ENCODE data around the gene GRPEL1.

GRPEL1 gene

DNA sequence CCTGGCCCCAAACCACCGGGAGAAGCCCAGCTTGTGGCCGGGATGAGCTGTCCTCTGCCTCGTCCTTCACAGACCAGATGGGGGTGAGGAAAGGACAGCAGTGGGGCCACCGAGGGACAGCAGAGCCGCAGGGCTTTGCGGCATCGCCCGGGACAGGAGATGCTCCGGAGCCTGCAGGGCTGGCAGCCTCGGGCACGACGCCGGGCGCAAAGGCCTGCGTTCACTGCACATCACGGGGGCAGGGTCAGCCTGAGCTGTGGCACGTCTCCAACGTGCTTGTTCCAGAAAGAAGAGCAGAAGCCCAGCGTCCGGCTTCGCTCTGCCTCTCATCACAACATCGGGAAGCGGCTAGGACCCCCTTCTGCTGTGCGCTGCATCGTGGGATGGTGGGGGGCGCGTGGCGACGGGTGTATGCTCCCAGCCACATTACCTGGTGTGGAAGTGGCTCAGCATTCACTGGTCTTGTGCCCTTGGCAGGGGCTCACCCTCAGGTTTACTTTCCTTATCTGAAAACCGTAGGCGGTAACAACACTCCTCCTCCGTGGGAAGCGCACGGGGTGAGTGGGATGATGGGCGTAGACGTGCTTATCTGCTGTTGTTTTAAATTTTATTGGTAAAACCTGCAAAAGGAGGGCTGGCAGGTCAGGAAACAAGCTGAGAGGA lies 17.3 kb downstream of the GRPEL1 start:
- Histone ChIP-seq H3K27me3 (ENCODE audit: control insufficient read depth, insufficient read depth, low read length) (no peaks in the 10 kb centered on the region), H3K4me3 (ENCODE audit: low read length) (no peak overlapping the region), H3K36me3 (ENCODE audit: control insufficient read depth, low read depth, low read length) (no peaks in the 10 kb centered on the region), H3K9ac (ENCODE audit: low read length) (no peak overlapping the region), H3K4me1 (ENCODE audit: control insufficient read depth, low read depth, low read length) (no peaks in the 10 kb centered on the region), H3K9me3 (ENCODE audit: control insufficient read depth, low read depth, low read length) (no peaks in the 10 kb centered on the region), H3K27ac (ENCODE audit: low read length) (no peak overlapping the region)

DNA sequence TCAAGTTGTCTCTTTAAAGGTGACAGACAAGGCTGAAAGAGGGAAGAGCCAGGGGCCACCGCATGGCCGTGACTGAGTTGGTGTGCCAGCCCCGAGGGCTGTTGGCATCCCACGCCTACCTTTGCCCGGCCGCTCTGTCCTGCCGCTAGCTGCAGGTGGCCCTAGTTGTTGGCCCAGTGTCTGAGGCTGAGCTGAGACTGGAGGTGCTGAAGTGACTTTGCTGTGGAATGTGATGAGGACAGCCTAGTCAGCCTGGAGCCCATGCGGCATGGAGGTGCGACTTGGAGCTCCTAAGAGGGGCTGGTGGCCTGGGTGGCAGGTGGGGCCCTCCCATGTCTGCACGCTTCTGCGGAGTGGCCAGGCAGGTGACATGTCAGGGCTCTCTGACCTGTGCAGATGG lies 18.1 kb downstream of the GRPEL1 start:
- Histone ChIP-seq H3K9me3 (ENCODE audit: control insufficient read depth, low read depth, low read length) (no peaks in the 10 kb centered on the region), H3K36me3 (ENCODE audit: control insufficient read depth, low read depth, low read length) (no peaks in the 10 kb centered on the region), H3K4me1 (ENCODE audit: control insufficient read depth, low read depth, low read length) (no peaks in the 10 kb centered on the region), H3K27me3 (ENCODE audit: control insufficient read depth, insufficient read depth, low read length) (peaks cover 4% of the 10 kb centered on the region), H3K27ac (ENCODE audit: low read length) (no peak overlapping the region), H3K4me3 (ENCODE audit: low read length) (no peak overlapping the region), H3K9ac (ENCODE audit: low read length) (no peak overlapping the region)

DNA sequence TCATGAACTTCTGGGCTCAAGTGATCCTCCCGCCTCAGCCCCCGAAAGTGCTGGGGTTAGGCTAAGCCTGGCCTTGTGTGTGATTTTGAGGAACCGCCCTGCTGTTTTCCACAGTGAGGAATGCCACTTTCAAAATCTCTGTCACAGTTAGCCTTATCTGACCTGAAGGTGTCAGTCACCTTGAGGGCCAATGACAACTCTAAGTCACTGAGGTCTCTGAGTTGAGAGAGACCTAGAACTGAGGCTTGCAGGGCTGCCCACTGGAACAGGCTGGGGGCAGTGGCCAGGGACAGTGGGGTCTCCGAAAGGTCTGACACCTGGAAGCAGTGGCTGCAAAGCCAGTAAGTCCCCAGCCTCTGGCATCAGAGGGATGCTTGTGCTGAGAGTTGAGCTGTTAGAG lies 18.6 kb downstream of the GRPEL1 start:
- Histone ChIP-seq H3K27me3 (ENCODE audit: control insufficient read depth, insufficient read depth, low read length) (peaks cover 8% of the 10 kb centered on the region), H3K9ac (ENCODE audit: low read length) (no peak overlapping the region), H3K4me1 (ENCODE audit: control insufficient read depth, low read depth, low read length) (peaks cover 4% of the 10 kb centered on the region), H3K36me3 (ENCODE audit: control insufficient read depth, low read depth, low read length) (no peaks in the 10 kb centered on the region), H3K4me3 (ENCODE audit: low read length) (no peak overlapping the region), H3K9me3 (ENCODE audit: control insufficient read depth, low read depth, low read length) (no peaks in the 10 kb centered on the region), H3K27ac (ENCODE audit: low read length) (no peak overlapping the region)

GRCh38 chr4:7048642-7049041 lies 19.2 kb downstream of the GRPEL1 start:
- Histone ChIP-seq H3K4me3 (ENCODE audit: low read length) (no peak overlapping the region), H3K4me1 (ENCODE audit: control insufficient read depth, low read depth, low read length) (peaks cover 7% of the 10 kb centered on the region), H3K9ac (ENCODE audit: low read length) (no peak overlapping the region), H3K27me3 (ENCODE audit: control insufficient read depth, insufficient read depth, low read length) (peaks cover 13% of the 10 kb centered on the region), H3K27ac (ENCODE audit: low read length) (no peak overlapping the region), H3K9me3 (ENCODE audit: control insufficient read depth, low read depth, low read length) (no peaks in the 10 kb centered on the region), H3K36me3 (ENCODE audit: control insufficient read depth, low read depth, low read length) (no peaks in the 10 kb centered on the region)

DNA sequence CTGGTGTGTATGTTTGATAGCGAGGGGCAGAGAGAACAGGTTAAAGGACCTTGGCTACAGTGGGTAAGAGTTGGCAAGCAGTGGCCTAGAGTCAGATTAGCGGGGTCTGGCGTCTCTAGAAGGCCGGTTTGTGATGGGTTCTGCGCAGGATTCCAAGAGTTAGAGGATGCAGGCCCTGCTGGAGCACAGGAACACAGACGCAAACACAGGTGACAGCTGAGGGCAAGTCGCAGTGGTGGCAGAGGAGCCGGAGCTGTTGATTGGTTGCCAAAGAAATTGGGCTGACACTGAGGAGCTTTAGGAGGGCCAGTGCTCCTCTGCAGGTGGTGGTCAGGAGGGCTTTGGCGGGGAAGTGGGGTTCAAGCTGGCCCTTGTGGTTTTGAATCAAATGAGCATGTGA lies 20.9 kb downstream of the GRPEL1 start:
- Histone ChIP-seq H3K4me3 (ENCODE audit: low read length) (no peak overlapping the region), H3K36me3 (ENCODE audit: control insufficient read depth, low read depth, low read length) (no peaks in the 10 kb centered on the region), H3K9ac (ENCODE audit: low read length) (no peak overlapping the region), H3K4me1 (ENCODE audit: control insufficient read depth, low read depth, low read length) (peaks cover 7% of the 10 kb centered on the region), H3K27ac (ENCODE audit: low read length) (no peak overlapping the region), H3K27me3 (ENCODE audit: control insufficient read depth, insufficient read depth, low read length) (peaks cover 19% of the 10 kb centered on the region), H3K9me3 (ENCODE audit: control insufficient read depth, low read depth, low read length) (no peaks in the 10 kb centered on the region)

DNA sequence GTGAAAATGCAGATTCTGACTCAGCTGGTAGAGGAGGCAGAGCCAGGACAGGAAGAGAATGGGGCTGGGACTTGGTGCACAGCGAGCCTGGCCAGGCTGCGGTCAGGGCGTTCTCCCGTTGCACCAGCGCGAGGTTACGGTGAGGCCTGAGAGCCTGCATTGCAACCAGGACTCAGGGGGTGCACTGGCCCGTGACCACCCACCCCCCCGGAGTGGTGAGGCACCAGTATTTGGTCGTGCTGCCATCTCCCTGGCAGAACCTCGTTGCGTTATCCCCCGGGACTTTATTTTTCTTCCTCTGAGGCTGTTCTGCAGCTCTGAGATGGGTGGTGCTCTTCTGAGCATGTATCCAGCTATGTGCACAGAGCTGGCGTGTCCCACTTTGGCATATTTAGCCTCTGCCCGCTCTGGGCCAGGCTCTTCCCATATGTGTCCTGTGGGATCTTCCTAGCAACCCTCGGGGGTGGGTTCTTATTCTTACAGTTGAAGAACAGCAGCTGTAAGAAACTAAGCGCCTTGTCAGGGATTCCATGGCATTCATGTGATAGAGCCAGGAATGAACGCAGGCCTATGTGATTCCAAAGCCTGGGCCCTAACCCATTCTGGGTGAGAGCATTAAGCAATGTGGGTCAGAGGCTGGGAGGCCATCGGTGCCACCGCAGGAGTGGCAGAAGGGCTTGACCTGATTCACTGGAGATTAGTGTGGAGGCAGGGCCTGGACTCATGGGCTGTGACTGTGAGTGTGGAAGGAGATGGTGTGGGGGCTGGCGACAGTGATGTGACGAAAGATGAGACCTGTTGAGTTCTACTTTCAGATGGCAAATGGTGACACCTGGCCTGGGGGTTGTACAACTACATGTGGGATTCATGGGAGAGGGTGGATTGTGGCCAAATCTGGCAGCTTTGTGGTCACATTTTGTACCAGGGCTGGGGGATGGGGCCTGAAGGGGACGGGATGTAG lies 21.6 kb downstream of the GRPEL1 start:
- H3K4me1 ChIP-seq (ENCODE audit: control insufficient read depth, low read depth, low read length), result peaks cover 7% of the 10 kb centered on the region
- no peak overlapping the region for H3K4me3 ChIP-seq (ENCODE audit: low read length)
- no peaks in the 10 kb centered on the region for H3K36me3 ChIP-seq (ENCODE audit: control insufficient read depth, low read depth, low read length)
- H3K9me3 ChIP-seq (ENCODE audit: control insufficient read depth, low read depth, low read length), result no peaks in the 10 kb centered on the region
- H3K27me3 ChIP-seq (ENCODE audit: control insufficient read depth, insufficient read depth, low read length), result peaks cover 26% of the 10 kb centered on the region
- H3K9ac ChIP-seq (ENCODE audit: low read length), result no peak overlapping the region
- no peak overlapping the region for H3K27ac ChIP-seq (ENCODE audit: low read length)

- no peak overlapping the region for H3K4me3 ChIP-seq (ENCODE audit: low read length)
- no peak overlapping the region for H3K9ac ChIP-seq (ENCODE audit: low read length)
Measured at GRCh38 chr4:7045553-7045952, 22.3 kb downstream of the GRPEL1 start.

DNA sequence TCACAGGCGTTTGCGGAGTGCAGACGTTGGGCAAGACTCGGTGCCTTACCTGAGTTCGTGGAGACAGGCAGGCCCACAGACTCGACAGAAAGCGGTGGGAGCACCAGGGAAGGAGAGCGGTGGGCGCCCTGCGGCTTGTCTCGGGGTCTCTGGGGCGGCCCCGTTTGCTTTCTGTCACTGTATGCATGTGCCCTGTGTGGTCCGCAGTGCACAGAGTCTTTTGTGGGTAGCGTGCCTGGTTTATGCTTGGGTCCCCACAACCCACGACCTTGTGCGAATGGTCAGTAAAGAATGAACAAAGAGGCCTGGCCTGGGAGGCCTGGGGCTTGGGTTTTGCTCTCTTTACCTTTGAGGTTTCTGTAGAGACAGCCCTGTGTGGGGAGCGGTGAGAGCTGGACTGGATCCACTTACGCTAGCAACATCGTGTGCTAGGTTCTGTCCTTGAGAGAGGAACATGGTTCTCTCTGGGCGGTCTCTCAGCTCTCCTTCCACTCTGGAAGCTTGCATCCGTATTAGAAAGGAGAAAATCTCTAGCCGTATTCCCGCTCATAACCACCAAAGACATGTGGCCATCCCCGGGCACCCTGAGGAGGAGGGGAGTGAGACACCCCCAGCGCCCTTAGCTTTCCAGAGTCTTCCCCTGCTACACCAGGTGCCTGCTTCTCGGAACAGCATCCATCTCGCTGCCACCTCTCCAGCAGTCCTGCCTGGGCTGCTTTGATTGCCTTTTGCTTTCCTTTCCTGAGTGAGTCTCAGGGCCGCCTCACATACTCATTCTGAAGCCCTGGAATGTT lies 23.5 kb downstream of the GRPEL1 start:
- no peak overlapping the region for H3K27ac ChIP-seq (ENCODE audit: low read length)
- H3K9ac ChIP-seq (ENCODE audit: low read length), result peak overlapping the region; percentile 67
- no peaks in the 10 kb centered on the region for H3K36me3 ChIP-seq (ENCODE audit: control insufficient read depth, low read depth, low read length)
- no peaks in the 10 kb centered on the region for H3K9me3 ChIP-seq (ENCODE audit: control insufficient read depth, low read depth, low read length)
- H3K4me3 ChIP-seq (ENCODE audit: low read length), result peak overlapping the region; percentile 84
- peaks cover 7% of the 10 kb centered on the region for H3K4me1 ChIP-seq (ENCODE audit: control insufficient read depth, low read depth, low read length)
- peaks cover 37% of the 10 kb centered on the region for H3K27me3 ChIP-seq (ENCODE audit: control insufficient read depth, insufficient read depth, low read length)

More at GRCh38 chr4:7045553-7045952, 22.3 kb downstream of the GRPEL1 start:
- Histone ChIP-seq H3K4me1 (ENCODE audit: control insufficient read depth, low read depth, low read length) (peaks cover 7% of the 10 kb centered on the region), H3K27ac (ENCODE audit: low read length) (no peak overlapping the region), H3K36me3 (ENCODE audit: control insufficient read depth, low read depth, low read length) (no peaks in the 10 kb centered on the region), H3K27me3 (ENCODE audit: control insufficient read depth, insufficient read depth, low read length) (peaks cover 33% of the 10 kb centered on the region), H3K9me3 (ENCODE audit: control insufficient read depth, low read depth, low read length) (no peaks in the 10 kb centered on the region)

DNA sequence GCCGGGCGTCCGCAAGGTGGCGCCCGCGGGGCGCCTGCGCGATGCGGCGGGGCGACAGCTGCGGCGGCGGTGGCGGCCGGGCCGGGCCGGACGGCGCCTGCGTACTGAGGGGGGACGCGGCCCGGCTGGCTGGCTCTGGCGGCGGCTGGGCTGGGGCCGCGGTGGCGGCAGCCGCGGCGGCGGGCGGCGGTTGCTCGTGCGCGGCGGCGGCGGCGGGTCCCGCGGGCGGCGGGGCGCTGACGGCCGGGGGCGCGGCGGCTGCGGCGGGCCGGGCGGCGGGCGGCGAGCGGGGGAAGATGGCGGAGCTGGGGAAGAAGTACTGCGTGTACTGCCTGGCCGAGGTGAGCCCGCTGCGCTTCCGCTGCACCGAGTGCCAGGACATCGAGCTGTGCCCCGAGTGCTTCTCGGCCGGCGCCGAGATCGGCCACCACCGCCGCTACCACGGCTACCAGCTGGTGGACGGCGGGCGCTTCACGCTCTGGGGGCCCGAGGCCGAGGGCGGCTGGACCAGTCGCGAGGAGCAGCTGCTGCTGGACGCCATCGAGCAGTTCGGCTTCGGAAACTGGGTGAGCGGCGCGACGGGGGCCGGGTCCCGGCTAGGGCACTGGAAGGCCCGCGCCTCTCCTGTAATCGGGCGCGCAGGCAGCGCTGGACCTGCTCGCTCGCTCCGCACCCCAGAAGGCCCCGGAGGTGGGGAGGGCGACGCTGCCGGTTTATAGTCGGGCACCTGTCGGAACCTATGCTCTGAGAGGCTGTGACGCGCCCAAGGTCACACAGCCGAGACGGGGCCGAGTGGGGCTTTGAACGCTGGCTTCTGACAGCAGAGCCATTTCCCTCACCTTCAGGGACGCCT lies 24.4 kb downstream of the GRPEL1 start, which contains the start of gene TADA2B:
TSS of gene TADA2B (plus strand) at position 89 of the 853 bp plus-strand sequence. CDS start at position 297, 208 bp downstream.
- H3K4me3 ChIP-seq (ENCODE audit: low read length), result peak within 1 kb of the TSS; percentile 84
- H3K9me3 ChIP-seq (ENCODE audit: control insufficient read depth, low read depth, low read length), result no peaks in the 10 kb centered on the region
- no peaks in the 10 kb centered on the region for H3K36me3 ChIP-seq (ENCODE audit: control insufficient read depth, low read depth, low read length)
- H3K4me1 ChIP-seq (ENCODE audit: control insufficient read depth, low read depth, low read length), result peaks cover 7% of the 10 kb centered on the region
- H3K27me3 ChIP-seq (ENCODE audit: control insufficient read depth, insufficient read depth, low read length), result peaks cover 37% of the 10 kb centered on the region
- H3K27ac ChIP-seq (ENCODE audit: low read length), result no peak within 1 kb of the TSS
- H3K9ac ChIP-seq (ENCODE audit: low read length), result peak within 1 kb of the TSS; percentile 67

GRCh38 chr4:7042503-7043283 lies 25.2 kb downstream of the GRPEL1 start:
- Histone ChIP-seq H3K27ac (ENCODE audit: low read length) (no peak overlapping the region), H3K9ac (ENCODE audit: low read length) (no peak overlapping the region), H3K36me3 (ENCODE audit: control insufficient read depth, low read depth, low read length) (no peaks in the 10 kb centered on the region), H3K4me3 (ENCODE audit: low read length) (peak overlapping the region; percentile 70), H3K4me1 (ENCODE audit: control insufficient read depth, low read depth, low read length) (peaks cover 7% of the 10 kb centered on the region), H3K27me3 (ENCODE audit: control insufficient read depth, insufficient read depth, low read length) (peaks cover 37% of the 10 kb centered on the region), H3K9me3 (ENCODE audit: control insufficient read depth, low read depth, low read length) (no peaks in the 10 kb centered on the region)

All from iPS-18a (cell line).